22Rv1 (cell line): ENCODE results near the gene AIG1.

Source experiments
- CTCF ChIP-seq: fragments of 450-650 bp; IDR thresholded peaks from 2 replicates; pipeline ENCODE4 v1.5.1; 2017; ENCODE audit warnings: mild to moderate bottlenecking
- ZFX ChIP-seq: fragments of 450-650 bp; IDR thresholded peaks from 2 replicates; pipeline ENCODE4 v1.6.1; 2017; ENCODE audit warnings: antibody characterized with exemption, borderline replicate concordance

GRCh38 chr6:143276436-143276835 lies 215.7 kb downstream of the AIG1 start:
- no peak for TF ChIP-seq CTCF
- TF ChIP-seq ZFX: no peak
